PC-3 (cell line): Measurements from ENCODE around the gene WDR62. TPM values are rescaled to one million over a fixed set of nuclear protein-coding genes. Genes with fewer than 3 reads are reported as not detected.

ENCODE experiments used
- ATAC-seq: fragments of 200-7000 bp; cut with Tn5 transposase; 2 replicates; pipeline ENCODE4 v1.9.1; 2020; ENCODE audit warnings: mild to moderate bottlenecking, moderate library complexity
- BruUV-seq: library from RNA; stranded (reverse); fragments of 400-500 nt; replicated peaks from 2 replicates; lab custom pipeline; 2021; lab: Mats Ljungman, UMichigan
- CTCF ChIA-PET: fragments of 300-600 bp; sonication (Branson Sonifier 250); formaldehyde crosslinking; loops from one replicate; lab custom pipeline; 2022; ENCODE audit warnings: antibody characterized with exemption; lab: Charles Lee
- POLR2A ChIA-PET: fragments of 300-600 bp; sonication (Branson Sonifier 250); formaldehyde crosslinking; loops from one replicate; lab custom pipeline; 2022; ENCODE audit warnings: antibody characterized with exemption; ENCODE audit not compliant: unreplicated experiment; lab: Charles Lee
- DNase-seq: peaks from one replicate; pipeline ENCODE4 v3.0.0-alpha.2; 2015
- H2AFZ ChIP-seq: fragments of 300-600 bp; sonication (generic); 2 replicates; pipeline ENCODE4 v1.6.0; 2016; ENCODE audit warnings: antibody characterized with exemption, low read length
- H3F3A ChIP-seq: fragments of 300-600 bp; sonication (generic); one replicate; pipeline ENCODE4 v1.6.0; 2017; ENCODE audit warnings: antibody characterized with exemption, low read length, control low read depth, mild to moderate bottlenecking; ENCODE audit not compliant: unreplicated experiment
- H3K27ac ChIP-seq: fragments of 300-600 bp; sonication (generic); 2 replicates; pipeline ENCODE4 v1.5.1; 2016; ENCODE audit warnings: mild to moderate bottlenecking, low read length
- H3K27me3 ChIP-seq: fragments of 300-600 bp; sonication (generic); 2 replicates; pipeline ENCODE4 v1.6.1; 2016; ENCODE audit warnings: low read length, mixed read lengths
- H3K36me3 ChIP-seq: fragments of 300-600 bp; sonication (generic); 2 replicates; pipeline ENCODE4 v1.6.1; 2016; ENCODE audit warnings: low read depth, mixed run types, low read length, mixed read lengths
- H3K4me1 ChIP-seq: fragments of 300-600 bp; sonication (generic); 2 replicates; pipeline ENCODE4 v1.5.1; 2016; ENCODE audit warnings: low read length; ENCODE audit not compliant: insufficient read depth
- H3K4me2 ChIP-seq: fragments of 300-600 bp; sonication (generic); 2 replicates; pipeline ENCODE4 v1.6.0; 2016; ENCODE audit warnings: low read length
- H3K4me3 ChIP-seq: fragments of 300-600 bp; sonication (generic); 2 replicates; pipeline ENCODE4 v1.5.1; 2016; ENCODE audit warnings: mild to moderate bottlenecking, low read length, mixed read lengths
- H3K79me2 ChIP-seq: fragments of 300-600 bp; sonication (generic); 2 replicates; pipeline ENCODE4 v1.6.1; 2017; ENCODE audit warnings: low read length, mixed read lengths
- H3K9ac ChIP-seq: fragments of 300-600 bp; sonication (generic); 2 replicates; pipeline ENCODE4 v1.6.0; 2016; ENCODE audit warnings: mild to moderate bottlenecking, low read length
- H3K9me2 ChIP-seq: fragments of 300-600 bp; sonication (generic); replicated peaks from 2 replicates; pipeline ENCODE4 v1.6.1; 2016; ENCODE audit warnings: mixed run types, low read length, mixed read lengths
- H3K9me3 ChIP-seq: fragments of 300-600 bp; sonication (generic); 2 replicates; pipeline ENCODE4 v1.6.1; 2016; ENCODE audit warnings: low read length, mixed read lengths
- H4K20me1 ChIP-seq: fragments of 300-600 bp; sonication (generic); 2 replicates; pipeline ENCODE4 v1.6.1; 2016; ENCODE audit warnings: low read length, mixed read lengths
- EZH2 ChIP-seq: fragments of 300-600 bp; sonication (generic); IDR thresholded peaks from one replicate; pipeline ENCODE4 v1.6.1; 2017; ENCODE audit warnings: antibody characterized with exemption, mild to moderate bottlenecking, low read length; ENCODE audit not compliant: unreplicated experiment
- EZH2phosphoT487 ChIP-seq: fragments of 300-600 bp; sonication (generic); IDR thresholded peaks from 2 replicates; pipeline ENCODE4 v1.6.1; 2018; ENCODE audit warnings: mild to moderate bottlenecking, antibody characterized with exemption, low read length, borderline replicate concordance
- intact Hi-C: fragments of 100-400 bp; cut with micrococcal nuclease; formaldehyde crosslinking; loops from 2 replicates; pipeline ENCODE4 v1.9.0; 2023
- total RNA-seq: library from RNA; depleted of rRNA; stranded (reverse); fragments of >200 nt; gene quantifications from 2 replicates; pipeline ENCODE4 v1.2.3, GENCODE V29; 2014
- TF ChIP-seq, protein P1 (sequence below): fragments of 300-600 bp; sonication (generic); conservative IDR thresholded peaks from 2 replicates; pipeline ENCODE4 v1.5.1; 2017; ENCODE audit warnings: antibody characterized with exemption, low read depth, mild to moderate bottlenecking, low read length

WDR62 gene
- total RNA-seq, 1 experiment from 2014 or later, result 13.9 TPM

DNA sequence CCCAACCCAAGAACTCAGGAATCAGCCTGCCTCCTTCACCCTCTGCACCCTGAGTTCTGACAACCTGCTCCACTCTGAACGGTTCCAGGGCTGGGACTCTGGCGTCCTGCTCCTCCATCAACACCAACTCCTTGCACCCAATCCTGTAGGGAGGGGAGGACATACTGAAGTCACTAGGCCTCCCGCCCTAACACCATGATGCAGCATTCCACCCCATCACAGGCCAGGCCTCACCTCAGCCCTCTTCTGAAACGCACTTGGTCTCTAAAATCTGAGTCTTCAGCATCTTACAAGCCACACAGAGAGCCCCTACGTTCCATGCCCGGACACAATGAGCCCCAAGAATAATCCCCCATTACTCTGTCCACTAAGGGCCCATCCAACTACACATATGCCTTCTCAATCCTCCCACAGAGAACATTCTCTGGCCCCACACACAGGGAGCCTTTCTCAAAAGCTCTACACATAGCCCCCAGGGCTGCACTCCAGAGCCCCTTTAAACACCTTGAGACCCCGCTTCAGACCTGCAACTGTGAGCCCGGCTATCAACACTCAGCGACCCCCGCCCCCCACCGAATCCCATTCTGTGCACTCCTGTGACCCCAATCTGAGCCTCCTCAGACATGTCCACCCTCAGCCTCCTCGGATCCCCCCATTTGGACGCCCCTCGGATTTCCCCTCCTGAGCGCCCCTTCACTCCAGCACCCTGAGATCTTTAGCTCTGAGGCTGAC, 41.3 kb upstream of the WDR62 start:
- Histone ChIP-seq H3K36me3 (no peaks in the 10 kb centered on the region), H3K79me2 (peaks cover 25% of the 10 kb centered on the region), H4K20me1 (no peaks in the 10 kb centered on the region), H3K4me2 (peak overlapping the region; percentile 99), H3K9ac (peak overlapping the region; percentile 87), H3K9me3 (no peaks in the 10 kb centered on the region), H3K4me1 (peaks cover 16% of the 10 kb centered on the region), H2AFZ (peak overlapping the region; percentile 98), H3K27me3 (no peaks in the 10 kb centered on the region), H3K27ac (no peak overlapping the region), H3F3A (no peaks in the 10 kb centered on the region), H3K4me3 (peak overlapping the region; percentile 96), H3K9me2 (no peaks in the 10 kb centered on the region)
- no peak for ATAC-seq
- CTCF ChIA-PET, result interaction anchor here (1.0 kb wide), 1 partner anchor 43 kb away, joined by 3 read pairs; no protein-coding TSS in a partner anchor
- no TSS peak for BruUV-seq
- intact Hi-C loops, result loop anchor here (5.0 kb wide), 1 partner anchor 39 kb away; the partner anchor contains the start of genes THAP8 and WDR62
- TF ChIP-seq EZH2phosphoT487, result no peak
- TF ChIP-seq EZH2, result no peak
- TF ChIP-seq, protein P1, sequence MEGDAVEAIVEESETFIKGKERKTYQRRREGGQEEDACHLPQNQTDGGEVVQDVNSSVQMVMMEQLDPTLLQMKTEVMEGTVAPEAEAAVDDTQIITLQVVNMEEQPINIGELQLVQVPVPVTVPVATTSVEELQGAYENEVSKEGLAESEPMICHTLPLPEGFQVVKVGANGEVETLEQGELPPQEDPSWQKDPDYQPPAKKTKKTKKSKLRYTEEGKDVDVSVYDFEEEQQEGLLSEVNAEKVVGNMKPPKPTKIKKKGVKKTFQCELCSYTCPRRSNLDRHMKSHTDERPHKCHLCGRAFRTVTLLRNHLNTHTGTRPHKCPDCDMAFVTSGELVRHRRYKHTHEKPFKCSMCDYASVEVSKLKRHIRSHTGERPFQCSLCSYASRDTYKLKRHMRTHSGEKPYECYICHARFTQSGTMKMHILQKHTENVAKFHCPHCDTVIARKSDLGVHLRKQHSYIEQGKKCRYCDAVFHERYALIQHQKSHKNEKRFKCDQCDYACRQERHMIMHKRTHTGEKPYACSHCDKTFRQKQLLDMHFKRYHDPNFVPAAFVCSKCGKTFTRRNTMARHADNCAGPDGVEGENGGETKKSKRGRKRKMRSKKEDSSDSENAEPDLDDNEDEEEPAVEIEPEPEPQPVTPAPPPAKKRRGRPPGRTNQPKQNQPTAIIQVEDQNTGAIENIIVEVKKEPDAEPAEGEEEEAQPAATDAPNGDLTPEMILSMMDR, result no peak
- POLR2A ChIA-PET, result interaction anchor here (0.6 kb wide), 1 partner anchor 112 kb away, joined by 3 read pairs; no protein-coding TSS in a partner anchor
- DNase-seq, result no peak

DNA sequence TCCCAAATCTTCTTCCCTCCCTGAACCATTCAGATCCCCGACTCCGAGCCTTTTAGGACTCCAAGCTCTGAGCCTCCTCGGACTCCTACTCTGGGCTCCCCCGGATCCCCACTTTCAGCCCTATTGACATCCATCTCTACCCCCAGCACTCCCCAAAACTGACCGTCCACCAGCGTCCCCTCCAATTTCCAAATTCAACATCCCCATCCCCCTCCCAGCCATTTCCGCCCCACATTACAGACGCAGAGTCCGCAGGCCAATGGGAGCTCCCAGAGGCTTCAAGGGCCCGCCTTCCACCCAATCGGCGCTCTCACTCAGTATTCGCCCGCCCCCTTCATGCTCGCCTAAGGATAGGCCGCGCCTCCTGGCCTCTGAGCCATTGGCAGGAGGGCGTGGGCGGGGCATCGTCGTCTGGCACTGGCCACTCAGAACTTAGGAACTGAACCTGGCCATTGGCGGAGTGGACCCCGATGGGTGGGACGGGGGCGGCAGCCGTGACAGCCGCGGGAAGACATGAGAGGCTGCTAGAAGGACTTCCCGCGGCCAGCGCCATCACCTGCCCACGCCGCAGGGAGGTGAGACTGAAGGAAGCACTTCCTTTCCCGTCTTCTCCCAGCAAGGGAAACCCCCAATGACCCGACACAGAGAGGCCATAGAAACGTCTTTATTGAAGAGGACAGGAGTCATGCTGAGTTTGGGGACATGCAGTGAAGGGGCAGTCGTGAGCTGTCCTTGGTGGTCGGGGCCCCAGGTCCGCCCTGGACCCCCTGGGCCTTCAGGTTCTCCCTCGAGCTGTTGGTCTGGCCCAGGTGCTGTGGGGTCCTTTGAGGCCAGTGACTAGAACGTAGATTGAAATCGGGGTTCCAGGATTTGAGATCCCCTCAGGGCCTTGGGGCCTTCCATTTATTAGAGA, 40.4 kb upstream of the WDR62 start, which contains the start of gene ALKBH6:
Gene ALKBH6 (minus strand): TSS at position 202 of the 913 bp plus-strand sequence. CDS start 816 bp downstream, outside the sequence.
- H3K27me3 ChIP-seq, result no peaks in the 10 kb centered on the region
- H3K27ac ChIP-seq, result no peak within 1 kb of the TSS
- H3K9me3 ChIP-seq, result no peaks in the 10 kb centered on the region
- no peaks in the 10 kb centered on the region for H3K36me3 ChIP-seq
- TF ChIP-seq EZH2 (no peak), EZH2phosphoT487 (no peak)
- TF ChIP-seq, protein P1, result no peak
- POLR2A ChIA-PET, result interaction anchor here (0.6 kb wide), 1 partner anchor 111 kb away, joined by 3 read pairs; no protein-coding TSS in a partner anchor
- H3K4me3 ChIP-seq, result peak within 1 kb of the TSS; percentile 96
- peak within 1 kb of the TSS; percentile 87 for H3K9ac ChIP-seq
- ATAC-seq (peak; percentile 98), DNase-seq (peak; percentile 98)
- H2AFZ ChIP-seq, result peak within 1 kb of the TSS; percentile 98
- no peaks in the 10 kb centered on the region for H3F3A ChIP-seq
- no peaks in the 10 kb centered on the region for H3K9me2 ChIP-seq
- H3K4me2 ChIP-seq, result peak within 1 kb of the TSS; percentile 99
- CTCF ChIA-PET, result interaction anchor here (0.6 to 1.0 kb wide), 2 partner anchors 42 to 571 kb away, joined by 3 to 7 read pairs; no protein-coding TSS in a partner anchor
- BruUV-seq, result TSS peak; percentile 86
- intact Hi-C loops, result loop anchor here (5.0 kb wide), 1 partner anchor 38 kb away; the partner anchor contains the start of genes THAP8 and WDR62
- H4K20me1 ChIP-seq, result no peaks in the 10 kb centered on the region
- peaks cover 25% of the 10 kb centered on the region for H3K79me2 ChIP-seq
- peaks cover 11% of the 10 kb centered on the region for H3K4me1 ChIP-seq
